IMR-90 (cell line): ENCODE measurements around the gene NLRC5. TPM values are rescaled to one million over a fixed set of nuclear protein-coding genes. Genes with fewer than 3 reads are reported as not detected.
"Not testable (repeated sequence)": the region's sequence is repeated elsewhere in the genome, so short reads cannot be mapped to it uniquely, and the experiment has no call there.

Experiments
- ATAC-seq: fragments of 200-7000 bp; cut with Tn5 transposase; 2 replicates; pipeline ENCODE4 v1.9.1; 2020; ENCODE audit warnings: low read depth, mild to moderate bottlenecking, moderate library complexity
- BruUV-seq: library from RNA; stranded (reverse); fragments of 400-500 nt; replicated peaks from 2 replicates; lab custom pipeline; 2021; lab: Mats Ljungman, UMichigan
- CTCF ChIA-PET: fragments of 300-600 bp; formaldehyde crosslinking; extraction: SDS; loops from one replicate; lab custom pipeline; 2021; ENCODE audit warnings: antibody characterized with exemption; lab: Yijun Ruan, JAX
- POLR2A ChIA-PET: fragments of 300-600 bp; sonication (Branson Sonifier 250); formaldehyde crosslinking; loops from one replicate; lab custom pipeline; 2022; ENCODE audit warnings: antibody characterized with exemption; ENCODE audit not compliant: unreplicated experiment; lab: Charles Lee
- DNase-seq: peaks from one replicate; pipeline ENCODE4 v3.0.0; 2013
- H2AFZ ChIP-seq: replicated peaks from 2 replicates; pipeline ENCODE3; 2013; ENCODE audit warnings: low read length, mild to moderate bottlenecking; ENCODE audit not compliant: poor library complexity
- H2AK5ac ChIP-seq: 2 replicates; pipeline ENCODE4 v1.6.1; 2013; ENCODE audit warnings: low read depth, low read length, inconsistent platforms
- H2AK9ac ChIP-seq: replicated peaks from 2 replicates; pipeline ENCODE3; 2013; ENCODE audit warnings: mild to moderate bottlenecking, low read depth, low read length, moderate library complexity; ENCODE audit not compliant: poor library complexity
- H2BK120ac ChIP-seq: 2 replicates; pipeline ENCODE4 v1.6.1; 2013; ENCODE audit warnings: low read depth, low read length, inconsistent platforms
- H2BK15ac ChIP-seq: 3 replicates; pipeline ENCODE4 v1.6.1; 2013; ENCODE audit warnings: low read depth, low read length, inconsistent platforms
- H2BK20ac ChIP-seq: 2 replicates; pipeline ENCODE4 v1.6.1; 2013; ENCODE audit warnings: low read depth, mild to moderate bottlenecking, inconsistent platforms, low read length, moderate library complexity
- H2BK5ac ChIP-seq: 2 replicates; pipeline ENCODE4 v1.6.1; 2013; ENCODE audit warnings: mild to moderate bottlenecking, low read depth, low read length, inconsistent platforms; ENCODE audit not compliant: poor library complexity, severe bottlenecking
- H3K14ac ChIP-seq: replicated peaks from 2 replicates; pipeline ENCODE4 v1.6.1; 2013; ENCODE audit warnings: low read depth, low read length, inconsistent platforms
- H3K18ac ChIP-seq: 2 replicates; pipeline ENCODE4 v1.6.1; 2013; ENCODE audit warnings: low read depth, low read length, control low read depth
- H3K23ac ChIP-seq: 2 replicates; pipeline ENCODE4 v1.6.1; 2013; ENCODE audit warnings: low read depth, low read length, inconsistent platforms
- H3K27ac ChIP-seq: 2 replicates; pipeline ENCODE4 v1.5.1; 2013; ENCODE audit warnings: mild to moderate bottlenecking, control low read depth, low read length; ENCODE audit not compliant: insufficient read depth
- H3K27me3 ChIP-seq: 2 replicates; pipeline ENCODE4 v1.6.1; 2013; ENCODE audit warnings: low read length; ENCODE audit not compliant: control insufficient read depth, insufficient read depth
- H3K36me3 ChIP-seq: 2 replicates; pipeline ENCODE4 v1.6.1; 2013; ENCODE audit warnings: low read length, mixed read lengths; ENCODE audit not compliant: control insufficient read depth, insufficient read depth
- H3K4ac ChIP-seq: 2 replicates; pipeline ENCODE4 v1.6.1; 2013; ENCODE audit warnings: low read depth, low read length, inconsistent platforms
- H3K4me1 ChIP-seq: 2 replicates; pipeline ENCODE4 v1.6.1; 2013; ENCODE audit warnings: low read length, mixed read lengths; ENCODE audit not compliant: control insufficient read depth, insufficient read depth
- H3K4me2 ChIP-seq: 2 replicates; pipeline ENCODE4 v1.6.1; 2013; ENCODE audit warnings: low read depth, mild to moderate bottlenecking, control low read depth, low read length, moderate library complexity
- H3K4me3 ChIP-seq: 2 replicates; pipeline ENCODE4 v1.5.1; 2013; ENCODE audit warnings: low read depth, mild to moderate bottlenecking, control low read depth, low read length, moderate library complexity; ENCODE audit not compliant: insufficient read depth
- H3K56ac ChIP-seq: 2 replicates; pipeline ENCODE4 v1.6.1; 2013; ENCODE audit warnings: low read length, inconsistent platforms; ENCODE audit not compliant: insufficient read depth; ENCODE audit errors: extremely low read depth
- H3K79me1 ChIP-seq, 2 experiments: 2 replicates each; pipeline ENCODE4 v1.6.1; 2013; ENCODE audit warnings: low read length in 2 of 2, inconsistent platforms in 1 of 2, low read depth in 1 of 2
- H3K9ac ChIP-seq: 2 replicates; pipeline ENCODE4 v1.6.1; 2013; ENCODE audit warnings: low read depth, low read length, control low read depth
- H3K9me1 ChIP-seq: 2 replicates; pipeline ENCODE4 v1.6.1; 2013; ENCODE audit warnings: low read length, inconsistent platforms; ENCODE audit not compliant: insufficient read depth
- H3K9me3 ChIP-seq: 2 replicates; pipeline ENCODE4 v1.6.1; 2013; ENCODE audit warnings: low read length; ENCODE audit not compliant: control insufficient read depth, insufficient read depth
- H4K20me1 ChIP-seq: 2 replicates; pipeline ENCODE4 v1.6.1; 2013; ENCODE audit warnings: low read length, inconsistent platforms; ENCODE audit not compliant: insufficient read depth
- H4K5ac ChIP-seq: 2 replicates; pipeline ENCODE4 v1.6.1; 2013; ENCODE audit warnings: mild to moderate bottlenecking, low read depth, low read length, control low read depth
- H4K8ac ChIP-seq, 2 experiments: 2 replicates each; pipeline ENCODE4 v1.6.1; 2013; ENCODE audit warnings: low read depth in 2 of 2, low read length in 2 of 2, control low read depth in 1 of 2, inconsistent platforms in 1 of 2
- H4K91ac ChIP-seq: 2 replicates; pipeline ENCODE4 v1.6.1; 2013; ENCODE audit warnings: low read depth, low read length, inconsistent platforms; ENCODE audit not compliant: insufficient read depth
- CEBPB ChIP-seq: IDR thresholded peaks from 2 replicates; pipeline ENCODE4 v1.6.1; 2012; ENCODE audit warnings: low read depth, low read length, improper control_type of control experiment
- POLR2A ChIP-seq: IDR thresholded peaks from 2 replicates; pipeline ENCODE4 v1.6.1; 2012; ENCODE audit warnings: mild to moderate bottlenecking, low read depth, low read length
- WGBS, 2 experiments: methylation state at CpG; one replicate each; pipeline versions ENCODE4 v1.1.5 to v1.1.7; 2013; ENCODE audit warnings: missing lambda C conversion rate in 2 of 2; ENCODE audit not compliant: insufficient read length in 1 of 2; ENCODE audit errors: extremely low coverage in 2 of 2; 5-methylcytosine and 5-hydroxymethylcytosine counted together
- dilution Hi-C: fragments of 300-500 bp; cut with HindIII; formaldehyde crosslinking; loops from one replicate; pipeline ENCODE4 v1.14.3; 2018; ENCODE audit warnings: low sequenced_read_pairs; ENCODE audit not compliant: unreplicated experiment
- in situ Hi-C: fragments of 300-500 bp; cut with MboI; formaldehyde crosslinking; loops from 3 replicates; pipeline ENCODE4 v1.14.3; 2019; ENCODE audit warnings: low sequenced_read_pairs, inconsistent platforms, mixed read lengths
- intact Hi-C: fragments of 100-400 bp; cut with micrococcal nuclease; formaldehyde crosslinking; loops from 2 replicates; pipeline ENCODE4 v1.10.0; 2022
- polyA plus RNA-seq, 3 experiments: library from polyadenylated mRNA; depleted of rRNA; stranded (reverse); fragments of >200 nt; gene quantifications; 2 replicates each; pipeline ENCODE4 v1.2.3, GENCODE V29; 2012; ENCODE audit warnings: low replicate concordance in 1 of 3
- total RNA-seq: library from RNA; depleted of rRNA; stranded (reverse); fragments of >200 nt; gene quantifications from 2 replicates; pipeline ENCODE4 v1.2.3, GENCODE V29; 2012

The NLRC5 gene
- total and polyA plus RNA-seq, 2 of the 4 experiments (the other 2 are of a cell fraction): 9.1 to 14.9 TPM

DNA sequence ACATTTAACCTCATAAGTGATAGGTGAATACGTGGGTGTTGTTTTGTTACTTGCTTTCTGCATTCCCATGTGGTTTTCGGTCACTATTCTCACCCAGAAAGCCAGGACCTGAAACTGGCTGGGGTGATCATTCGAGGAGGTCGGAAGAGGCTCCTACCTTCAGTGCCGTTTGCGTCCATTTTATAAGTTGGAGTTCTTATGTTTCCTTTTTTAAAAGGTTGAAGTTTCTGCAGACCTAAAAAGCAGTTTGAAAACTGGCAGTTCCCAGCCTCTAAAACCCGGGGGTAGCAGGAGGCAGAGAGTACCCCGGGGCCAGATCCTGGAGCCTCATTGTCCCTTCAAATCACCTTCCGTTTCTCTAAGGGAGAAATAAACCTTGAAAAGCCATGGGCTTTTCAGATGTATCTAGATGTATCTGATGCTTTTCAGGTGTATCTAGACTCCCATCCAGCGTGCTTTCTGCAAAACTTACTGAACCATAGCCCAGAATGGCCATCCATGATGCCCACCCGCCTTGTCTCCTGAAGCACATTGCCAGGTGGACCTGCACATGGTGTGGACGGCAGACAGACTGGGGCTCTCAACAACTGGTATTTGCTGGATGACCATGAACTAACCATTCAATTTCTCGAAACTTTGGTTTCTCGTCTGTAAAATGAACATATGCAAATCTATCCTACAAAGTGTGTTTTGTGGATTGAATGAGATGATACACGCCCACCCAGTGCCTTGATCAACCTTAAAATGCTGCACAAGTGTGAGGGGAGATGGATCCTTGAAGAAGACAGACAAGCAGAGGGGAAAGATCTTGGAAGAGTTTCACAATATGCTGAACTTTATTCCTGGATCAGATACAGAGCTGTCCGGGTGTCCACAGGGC, 1.3 kb downstream of the NLRC5 start:
- no TSS peak for BruUV-seq
- peaks cover 24% of the 10 kb centered on the region for H3K9me1 ChIP-seq
- POLR2A ChIA-PET: no interaction called here
- no peak overlapping the region for H2AFZ ChIP-seq
- peak overlapping the region; percentile 68 for H2AK9ac ChIP-seq
- no peak for TF ChIP-seq POLR2A
- peak; percentile 32; the same call in 1 of the 2 replicates for TF ChIP-seq CEBPB
- peak overlapping the region; percentile 41 for H3K14ac ChIP-seq
- peaks cover 26% of the 10 kb centered on the region for H3K4me1 ChIP-seq
- ATAC-seq (no peak), DNase-seq (no peak)
- in situ Hi-C loops: no loop called here
- peak overlapping the region; percentile 94 for H3K4me2 ChIP-seq
- no peaks in the 10 kb centered on the region for H3K9me3 ChIP-seq
- no peak overlapping the region; the same call in 1 of the 2 replicates for H4K5ac ChIP-seq
- H2BK120ac ChIP-seq: peak overlapping the region; percentile 39; the same call in 1 of the 2 replicates
- peak overlapping the region; percentile 58 for H3K4ac ChIP-seq
- 92% methylated on average over 8 of the region's 16 CpGs; no CpG with 5 or more reads in 1 of the 2 experiments for WGBS, 2 experiments
- H3K56ac ChIP-seq: peak overlapping the region; percentile 16; the same call in 1 of the 2 replicates
- H3K27me3 ChIP-seq: no peaks in the 10 kb centered on the region
- dilution Hi-C loops: no loop called here
- no peak overlapping the region; the same call in 2 of the 3 replicates for H2BK15ac ChIP-seq
- no peaks in the 10 kb centered on the region; the same call in 1 of the 2 replicates for H3K36me3 ChIP-seq
- H3K23ac ChIP-seq: peak overlapping the region; percentile 57
- peak overlapping the region; percentile 23; the same call in 1 of the 2 replicates for H2BK20ac ChIP-seq
- H4K20me1 ChIP-seq: no peaks in the 10 kb centered on the region
- no peak overlapping the region for H3K27ac ChIP-seq
- intact Hi-C loops: no loop called here
- H3K4me3 ChIP-seq: no peak overlapping the region
- no peak overlapping the region for H3K18ac ChIP-seq
- H3K79me1 ChIP-seq: peaks cover 17 to 73% of the 10 kb centered on the region in 2 experiments
- H3K9ac ChIP-seq: peak overlapping the region; percentile 8; the same call in 1 of the 2 replicates
- H2BK5ac ChIP-seq: no peak overlapping the region
- peak overlapping the region; percentile 89 for H2AK5ac ChIP-seq
- H4K91ac ChIP-seq: peak overlapping the region; percentile 62; the same call in 1 of the 2 replicates
- CTCF ChIA-PET: interaction anchor here (0.5 kb wide), 1 partner anchor 195 kb away, joined by 4 read pairs; the partner anchor contains the start of genes PSME3IP1 and RSPRY1
- peak overlapping the region; percentile 39 to 82; a peak in 2 of 4 replicates for H4K8ac ChIP-seq

DNA sequence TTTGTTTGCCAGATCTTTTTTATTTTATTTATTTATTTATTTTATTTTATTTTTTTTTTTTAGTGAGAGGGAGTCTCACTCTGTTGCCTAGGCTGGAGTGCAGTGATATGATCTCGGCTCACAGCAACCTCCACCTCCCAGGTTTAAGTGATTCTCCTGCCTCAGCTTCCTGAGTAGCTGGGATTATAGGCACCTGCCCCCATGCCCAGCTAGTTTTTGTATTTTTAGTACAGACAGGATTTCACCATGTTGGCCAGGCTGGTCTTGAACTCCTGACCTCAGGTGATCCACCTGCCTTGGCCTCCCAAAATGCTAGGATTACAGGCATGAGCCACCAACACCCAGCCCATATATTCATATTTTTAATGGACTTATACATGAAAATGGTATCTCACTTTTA, 3.1 kb downstream of the NLRC5 start:
- H3K27me3 ChIP-seq, H3K36me3 ChIP-seq, H3K56ac ChIP-seq, H3K4me3 ChIP-seq, H2BK120ac ChIP-seq, DNase-seq, H3K14ac ChIP-seq, CTCF ChIA-PET, H3K9ac ChIP-seq, H3K27ac ChIP-seq, H2BK5ac ChIP-seq, H2AFZ ChIP-seq, H3K4ac ChIP-seq, H3K23ac ChIP-seq, H4K91ac ChIP-seq, H4K5ac ChIP-seq, H3K9me3 ChIP-seq, H2AK9ac ChIP-seq, H2BK20ac ChIP-seq, BruUV-seq, H2AK5ac ChIP-seq, H3K4me2 ChIP-seq, dilution Hi-C loops, intact Hi-C loops, H3K18ac ChIP-seq, H4K20me1 ChIP-seq, in situ Hi-C loops, ATAC-seq, H2BK15ac ChIP-seq, POLR2A ChIA-PET: not testable (repeated sequence)
- no CpG with 5 or more reads among the region's 1 CpG for WGBS, 2 experiments
- Histone ChIP-seq H3K9me1 (peaks cover 18% of the 10 kb centered on the region), H3K4me1 (peaks cover 24% of the 10 kb centered on the region), H3K79me1 (peaks cover 22 to 85% of the 10 kb centered on the region in 2 experiments), H4K8ac (peak overlapping the region; percentile 47 to 87; a peak in 3 of 4 replicates)
